Hepatocyte (in vitro differentiated cells): ENCODE results near the gene PCBD1. TPM values are rescaled to one million over a fixed set of nuclear protein-coding genes. Genes with fewer than 3 reads are reported as not detected.

ENCODE experiments used
- DNase-seq: peaks from one replicate; pipeline ENCODE4 v3.0.0-alpha.2; 2016; ENCODE audit warnings: low spot score
- H2AFZ ChIP-seq: fragments of 200-600 bp; sonication (generic); 2 replicates; pipeline ENCODE4 v1.6.0; 2016; ENCODE audit warnings: antibody characterized with exemption, mild to moderate bottlenecking
- H3K27ac ChIP-seq: fragments of 200-600 bp; sonication (generic); 2 replicates; pipeline ENCODE4 v1.5.1; 2016; ENCODE audit warnings: mild to moderate bottlenecking
- H3K27me3 ChIP-seq: fragments of 200-600 bp; sonication (generic); 2 replicates; pipeline ENCODE4 v1.6.1; 2016
- H3K36me3 ChIP-seq: fragments of 200-600 bp; sonication (generic); replicated peaks from 2 replicates; pipeline ENCODE4 v1.5.1; 2016; ENCODE audit warnings: low read depth; ENCODE audit not compliant: insufficient read depth
- H3K4me1 ChIP-seq: fragments of 200-600 bp; sonication (generic); 2 replicates; pipeline ENCODE4 v1.5.1; 2016; ENCODE audit warnings: mild to moderate bottlenecking, moderate library complexity; ENCODE audit not compliant: insufficient read depth
- H3K4me2 ChIP-seq: fragments of 200-600 bp; sonication (generic); 2 replicates; pipeline ENCODE4 v1.6.0; 2016
- H3K4me3 ChIP-seq: fragments of 200-600 bp; sonication (generic); 2 replicates; pipeline ENCODE4 v1.5.1; 2016; ENCODE audit warnings: mild to moderate bottlenecking
- H3K79me2 ChIP-seq: fragments of 200-600 bp; sonication (generic); 2 replicates; pipeline ENCODE4 v1.6.0; 2017; ENCODE audit warnings: mild to moderate bottlenecking
- H3K9me2 ChIP-seq: fragments of 200-600 bp; sonication (generic); replicated peaks from 2 replicates; pipeline ENCODE4 v1.6.0; 2017; ENCODE audit warnings: mild to moderate bottlenecking; ENCODE audit not compliant: insufficient read depth
- H3K9me3 ChIP-seq: fragments of 200-600 bp; sonication (generic); 2 replicates; pipeline ENCODE4 v1.5.1; 2016; ENCODE audit warnings: low read depth, mild to moderate bottlenecking
- H4K20me1 ChIP-seq: fragments of 200-600 bp; sonication (generic); 2 replicates; pipeline ENCODE4 v1.6.0; 2016; ENCODE audit warnings: mild to moderate bottlenecking; ENCODE audit not compliant: insufficient read depth, poor library complexity, severe bottlenecking
- EZH2 ChIP-seq: fragments of 200-600 bp; sonication (generic); IDR thresholded peaks from 2 replicates; pipeline ENCODE4 v1.6.1; 2016; ENCODE audit warnings: antibody characterized with exemption, mild to moderate bottlenecking, borderline replicate concordance
- EZH2phosphoT487 ChIP-seq: fragments of 200-600 bp; sonication (generic); IDR thresholded peaks from one replicate; pipeline ENCODE4 v1.6.1; 2018; ENCODE audit warnings: antibody characterized with exemption, mild to moderate bottlenecking, low read depth, moderate library complexity; ENCODE audit not compliant: unreplicated experiment, severe bottlenecking
- WGBS: methylation state at CpG from one replicate; pipeline ENCODE4 v1.1.6; 2016; ENCODE audit warnings: low lambda C conversion rate; ENCODE audit errors: missing lambda C conversion rate; 5-methylcytosine and 5-hydroxymethylcytosine counted together
- polyA plus RNA-seq: library from polyadenylated mRNA; unstranded; fragments of >200 nt; fragmentation: Nextera tagmentation; extraction: Ambion mirVana; gene quantifications from 2 replicates; pipeline ENCODE4 v1.2.1, GENCODE V29; 2016
- total RNA-seq: library from RNA; depleted of rRNA; stranded (reverse); fragments of >200 nt; gene quantifications from 2 replicates; pipeline ENCODE4 v1.2.3, GENCODE V29; 2014
- TF ChIP-seq, protein P1 (sequence below): fragments of 200-600 bp; sonication (generic); IDR thresholded peaks from 2 replicates; pipeline ENCODE4 v1.5.1; 2016; ENCODE audit warnings: antibody characterized with exemption, mild to moderate bottlenecking; ENCODE audit not compliant: poor library complexity

PCBD1 gene
- total and polyA plus RNA-seq, 2 experiments from 2014 or later = 81.5 to 122 TPM

DNA sequence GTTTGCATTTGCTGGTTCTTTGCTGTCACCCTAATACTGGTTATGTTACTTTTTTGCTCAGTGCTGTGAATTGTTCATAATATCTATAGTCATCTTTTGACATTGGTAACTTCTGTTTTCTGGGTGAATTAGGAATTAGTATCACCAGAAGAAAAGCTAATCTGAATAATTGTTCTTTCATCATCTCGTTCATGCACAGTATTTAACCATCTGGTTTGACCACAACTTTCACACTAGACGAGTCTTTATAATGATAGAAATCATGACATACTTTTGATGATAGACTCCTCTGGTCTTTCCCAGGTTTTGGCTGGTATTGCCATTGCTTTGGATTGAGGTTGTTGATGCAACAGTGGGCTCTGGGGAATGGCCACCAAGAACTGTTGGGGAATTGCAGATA, 47.5 kb downstream of the PCBD1 start:
- Histone ChIP-seq H3K4me2 (no peak overlapping the region), H3K36me3 (no peaks in the 10 kb centered on the region), H3K27me3 (no peaks in the 10 kb centered on the region), H3K9me2 (no peaks in the 10 kb centered on the region), H3K79me2 (peaks cover 64% of the 10 kb centered on the region), H4K20me1 (peaks cover 2% of the 10 kb centered on the region), H3K9me3 (no peaks in the 10 kb centered on the region), H3K4me1 (peaks cover 34% of the 10 kb centered on the region), H3K4me3 (no peak overlapping the region), H3K27ac (no peak overlapping the region), H2AFZ (no peak overlapping the region)
- no peak for DNase-seq
- TF ChIP-seq EZH2 (no peak), EZH2phosphoT487 (no peak)
- TF ChIP-seq, protein P1, sequence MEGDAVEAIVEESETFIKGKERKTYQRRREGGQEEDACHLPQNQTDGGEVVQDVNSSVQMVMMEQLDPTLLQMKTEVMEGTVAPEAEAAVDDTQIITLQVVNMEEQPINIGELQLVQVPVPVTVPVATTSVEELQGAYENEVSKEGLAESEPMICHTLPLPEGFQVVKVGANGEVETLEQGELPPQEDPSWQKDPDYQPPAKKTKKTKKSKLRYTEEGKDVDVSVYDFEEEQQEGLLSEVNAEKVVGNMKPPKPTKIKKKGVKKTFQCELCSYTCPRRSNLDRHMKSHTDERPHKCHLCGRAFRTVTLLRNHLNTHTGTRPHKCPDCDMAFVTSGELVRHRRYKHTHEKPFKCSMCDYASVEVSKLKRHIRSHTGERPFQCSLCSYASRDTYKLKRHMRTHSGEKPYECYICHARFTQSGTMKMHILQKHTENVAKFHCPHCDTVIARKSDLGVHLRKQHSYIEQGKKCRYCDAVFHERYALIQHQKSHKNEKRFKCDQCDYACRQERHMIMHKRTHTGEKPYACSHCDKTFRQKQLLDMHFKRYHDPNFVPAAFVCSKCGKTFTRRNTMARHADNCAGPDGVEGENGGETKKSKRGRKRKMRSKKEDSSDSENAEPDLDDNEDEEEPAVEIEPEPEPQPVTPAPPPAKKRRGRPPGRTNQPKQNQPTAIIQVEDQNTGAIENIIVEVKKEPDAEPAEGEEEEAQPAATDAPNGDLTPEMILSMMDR = no peak
- 100% methylated on average over 2 of the region's 2 CpGs for WGBS

DNA sequence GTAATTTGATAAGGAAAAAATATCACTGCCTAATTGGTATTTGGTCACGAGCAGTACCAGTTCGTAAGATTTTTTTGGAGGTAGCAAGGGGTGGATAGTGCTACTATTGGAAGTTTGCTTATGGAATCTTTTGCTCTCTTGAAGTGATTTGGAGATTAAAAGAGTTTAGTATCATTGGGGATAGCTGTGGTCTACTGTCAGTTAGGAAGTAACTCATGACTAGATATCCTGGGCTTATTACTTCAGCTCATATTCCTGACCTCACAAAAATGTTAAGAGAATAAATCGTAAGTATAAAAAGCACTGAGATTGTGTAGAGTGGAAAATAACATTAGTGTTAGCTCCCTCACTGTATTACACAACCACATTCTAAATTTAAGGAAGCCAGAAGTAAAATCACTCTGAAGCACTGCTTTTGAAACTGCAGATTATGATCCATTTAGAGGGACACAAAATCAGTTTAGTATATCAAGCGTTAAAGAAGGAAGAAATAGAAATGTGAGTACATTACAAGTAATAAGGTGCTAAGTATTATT, 50.0 kb downstream of the PCBD1 start:
- TF ChIP-seq, protein P1 = no peak
- TF ChIP-seq EZH2 = no peak
- no peak for TF ChIP-seq EZH2phosphoT487
- Histone ChIP-seq H3K79me2 (peaks cover 85% of the 10 kb centered on the region), H3K4me2 (no peak overlapping the region), H4K20me1 (peaks cover 3% of the 10 kb centered on the region), H3K36me3 (no peaks in the 10 kb centered on the region), H3K4me1 (peaks cover 18% of the 10 kb centered on the region), H3K9me3 (no peaks in the 10 kb centered on the region), H3K4me3 (no peak overlapping the region), H2AFZ (no peak overlapping the region), H3K27me3 (no peaks in the 10 kb centered on the region), H3K9me2 (no peaks in the 10 kb centered on the region), H3K27ac (no peak overlapping the region)
- WGBS = 88% methylated on average over 4 of the region's 4 CpGs
- DNase-seq = no peak

DNA sequence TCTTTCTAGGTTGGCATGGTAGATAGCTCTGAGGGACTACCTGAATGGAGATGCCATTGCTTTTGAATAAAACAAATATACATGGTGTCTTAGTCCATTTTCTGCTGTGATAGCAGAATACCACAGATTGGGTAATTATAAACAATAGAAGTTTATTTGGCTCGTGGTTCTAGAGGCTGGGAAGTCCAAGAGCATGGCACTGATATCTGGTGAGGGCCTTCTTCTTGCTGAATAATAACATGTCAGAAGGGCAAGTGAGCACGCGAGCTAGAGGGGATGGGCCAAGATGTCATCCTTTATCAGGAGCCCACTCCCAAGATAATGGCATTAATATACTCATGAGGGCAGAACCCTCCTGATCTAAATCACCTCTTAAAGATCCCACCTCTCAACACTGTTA, 50.7 kb downstream of the PCBD1 start:
- Histone ChIP-seq H3K36me3 (no peaks in the 10 kb centered on the region), H4K20me1 (peaks cover 3% of the 10 kb centered on the region), H2AFZ (no peak overlapping the region), H3K79me2 (peaks cover 83% of the 10 kb centered on the region), H3K27ac (no peak overlapping the region), H3K9me2 (no peaks in the 10 kb centered on the region), H3K4me3 (no peak overlapping the region), H3K4me2 (no peak overlapping the region), H3K4me1 (peaks cover 16% of the 10 kb centered on the region), H3K27me3 (no peaks in the 10 kb centered on the region), H3K9me3 (no peaks in the 10 kb centered on the region)
- TF ChIP-seq EZH2 (no peak), EZH2phosphoT487 (no peak)
- TF ChIP-seq, protein P1 = no peak
- DNase-seq = no peak
- 100% methylated on average over 3 of the region's 3 CpGs for WGBS
